PC-9 (cell line): Measurements from ENCODE around the gene NACC2. TPM values are rescaled to one million over a fixed set of nuclear protein-coding genes. Genes with fewer than 3 reads are reported as not detected.

ENCODE experiments used
- BruUV-seq: library from RNA; stranded (reverse); fragments of 400-500 nt; replicated peaks from 2 replicates; lab custom pipeline; 2021; lab: Mats Ljungman, UMichigan
- CTCF ChIA-PET: fragments of 300-600 bp; sonication (Branson Sonifier 250); formaldehyde crosslinking; loops from one replicate; lab custom pipeline; 2022; ENCODE audit warnings: antibody characterized with exemption; lab: Charles Lee
- POLR2A ChIA-PET: fragments of 300-600 bp; sonication (Branson Sonifier 250); formaldehyde crosslinking; loops from one replicate; lab custom pipeline; 2022; ENCODE audit warnings: antibody characterized with exemption; ENCODE audit not compliant: unreplicated experiment; lab: Charles Lee
- DNase-seq, 2 experiments: peaks; one replicate each; pipeline versions ENCODE4 v3.0.0 to v3.0.0-alpha.2; 2015 to 2022; ENCODE audit warnings: mixed read lengths in 1 of 2
- H2AFZ ChIP-seq: fragments of 200-600 bp; sonication (generic); 2 replicates; pipeline ENCODE4 v1.8.1; 2017; ENCODE audit warnings: antibody characterized with exemption
- H3F3A ChIP-seq: fragments of 200-600 bp; sonication (generic); 2 replicates; pipeline ENCODE4 v1.8.1; 2017; ENCODE audit warnings: antibody characterized with exemption, mild to moderate bottlenecking, low read depth; ENCODE audit not compliant: insufficient read depth
- H3K27ac ChIP-seq: fragments of 200-600 bp; sonication (generic); 2 replicates; pipeline ENCODE4 v1.6.1; 2016; ENCODE audit warnings: mixed run types
- H3K27me3 ChIP-seq: fragments of 200-600 bp; sonication (generic); 2 replicates; pipeline ENCODE4 v1.6.1; 2016; ENCODE audit warnings: low read depth, mixed run types; ENCODE audit not compliant: insufficient read depth
- H3K36me3 ChIP-seq: fragments of 200-600 bp; sonication (generic); 2 replicates; pipeline ENCODE4 v1.6.1; 2016; ENCODE audit warnings: low read depth, mixed run types
- H3K4me1 ChIP-seq: fragments of 200-600 bp; sonication (generic); replicated peaks from 2 replicates; pipeline ENCODE4 v1.6.1; 2016; ENCODE audit warnings: mixed run types; ENCODE audit not compliant: insufficient read depth
- H3K4me2 ChIP-seq: fragments of 200-600 bp; sonication (generic); 2 replicates; pipeline ENCODE4 v1.6.1; 2017; ENCODE audit warnings: mixed run types
- H3K4me3 ChIP-seq: fragments of 200-600 bp; sonication (generic); 2 replicates; pipeline ENCODE4 v1.6.1; 2016; ENCODE audit warnings: mixed run types
- H3K79me2 ChIP-seq: fragments of 200-600 bp; sonication (generic); 2 replicates; pipeline ENCODE4 v1.6.1; 2017; ENCODE audit warnings: low read depth, mixed run types
- H3K9me2 ChIP-seq: fragments of 200-600 bp; sonication (generic); 2 replicates; pipeline ENCODE4 v1.8.1; 2017; ENCODE audit warnings: mild to moderate bottlenecking; ENCODE audit not compliant: insufficient read depth
- H3K9me3 ChIP-seq: fragments of 200-600 bp; sonication (generic); 2 replicates; pipeline ENCODE4 v1.8.1; 2016; ENCODE audit warnings: low read depth; ENCODE audit not compliant: insufficient read depth
- H4K20me1 ChIP-seq: fragments of 200-600 bp; sonication (generic); 2 replicates; pipeline ENCODE4 v1.8.1; 2017; ENCODE audit not compliant: insufficient read depth
- CTCF ChIP-seq: fragments of 200-600 bp; sonication (generic); conservative IDR thresholded peaks from 2 replicates; pipeline ENCODE4 v1.6.1; 2017; ENCODE audit warnings: mixed run types, antibody characterized with exemption, mild to moderate bottlenecking, moderate library complexity
- EZH2 ChIP-seq: fragments of 200-600 bp; sonication (generic); IDR thresholded peaks from 2 replicates; pipeline ENCODE4 v1.8.0; 2017; ENCODE audit warnings: antibody characterized with exemption, low read depth
- intact Hi-C: fragments of 100-400 bp; cut with micrococcal nuclease; formaldehyde crosslinking; loops from one replicate; pipeline ENCODE4 v1.10.0; 2022; ENCODE audit not compliant: unreplicated experiment
- total RNA-seq: library from RNA; stranded (reverse); gene quantifications from 2 replicates; pipeline ENCODE4 v1.2.3, GENCODE V29; 2021

NACC2 gene
- total RNA-seq, 1 experiment from 2014 or later: 22.4 TPM

DNA sequence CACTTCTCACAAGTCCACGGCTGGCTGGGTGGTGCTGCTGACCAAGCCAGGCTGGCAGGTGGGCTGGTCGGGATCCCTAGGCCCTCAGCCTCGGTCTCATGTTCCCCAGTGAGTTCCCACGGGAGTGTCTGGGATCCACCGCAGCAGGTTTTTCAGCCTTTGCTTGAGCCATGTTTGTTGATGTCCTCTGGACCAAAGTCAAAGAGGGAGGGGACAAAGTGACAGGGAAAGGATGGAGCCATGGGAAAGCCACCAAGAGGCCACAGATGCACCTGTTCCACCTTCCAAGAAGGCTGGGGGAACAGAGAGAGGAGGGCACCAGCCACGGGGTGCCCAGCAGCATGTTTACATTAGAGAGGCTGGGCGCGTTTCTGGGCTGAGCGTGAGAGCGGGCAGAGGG, 131.2 kb downstream of the NACC2 start:
- Histone ChIP-seq H3K4me1 (no peaks in the 10 kb centered on the region), H3K27ac (no peak overlapping the region), H2AFZ (no peak overlapping the region), H3K79me2 (no peaks in the 10 kb centered on the region), H3K4me3 (no peak overlapping the region), H3K27me3 (no peaks in the 10 kb centered on the region), H3K9me2 (no peaks in the 10 kb centered on the region), H3K9me3 (no peaks in the 10 kb centered on the region), H3F3A (no peaks in the 10 kb centered on the region), H4K20me1 (no peaks in the 10 kb centered on the region), H3K4me2 (no peak overlapping the region), H3K36me3 (no peaks in the 10 kb centered on the region)
- intact Hi-C loops: loop anchor here (10.0 kb wide), 1 partner anchor 321 kb away; no protein-coding TSS in a partner anchor
- TF ChIP-seq CTCF (no peak), EZH2 (no peak)
- ChIA-PET POLR2A (no interaction called here), CTCF (no interaction called here)
- no TSS peak for BruUV-seq
- no peak for DNase-seq

- intact Hi-C loops: loop anchor here (10.0 kb wide), 1 partner anchor 321 kb away; no protein-coding TSS in a partner anchor
- no TSS peak for BruUV-seq
Measured at GRCh38 chr9:135963338-135963737, 131.8 kb downstream of the NACC2 start.

GRCh38 chr9:135962696-135963307, 132.3 kb downstream of the NACC2 start:
- Histone ChIP-seq H3F3A (no peaks in the 10 kb centered on the region), H3K4me2 (no peak overlapping the region), H3K27me3 (no peaks in the 10 kb centered on the region), H3K79me2 (no peaks in the 10 kb centered on the region), H3K27ac (no peak overlapping the region), H2AFZ (no peak overlapping the region), H3K9me3 (no peaks in the 10 kb centered on the region), H3K36me3 (no peaks in the 10 kb centered on the region), H3K9me2 (no peaks in the 10 kb centered on the region), H3K4me3 (no peak overlapping the region), H3K4me1 (no peaks in the 10 kb centered on the region), H4K20me1 (no peaks in the 10 kb centered on the region)
- DNase-seq: no peak
- TF ChIP-seq EZH2 (no peak), CTCF (no peak)
- no TSS peak for BruUV-seq
- ChIA-PET CTCF (no interaction called here), POLR2A (no interaction called here)
- intact Hi-C loops: loop anchor here (10.0 kb wide), 1 partner anchor 322 kb away; no protein-coding TSS in a partner anchor

More at GRCh38 chr9:135963338-135963737, 131.8 kb downstream of the NACC2 start:
- H3K27ac ChIP-seq: no peak overlapping the region
- no peak for DNase-seq
- no peaks in the 10 kb centered on the region for H3F3A ChIP-seq
- no peaks in the 10 kb centered on the region for H3K9me3 ChIP-seq
- no peak overlapping the region for H3K4me3 ChIP-seq
- no peak for TF ChIP-seq CTCF
- no peak for TF ChIP-seq EZH2
- H3K4me2 ChIP-seq: no peak overlapping the region
- ChIA-PET CTCF (no interaction called here), POLR2A (no interaction called here)
- no peaks in the 10 kb centered on the region for H3K9me2 ChIP-seq
- no peak overlapping the region for H2AFZ ChIP-seq
- H4K20me1 ChIP-seq: no peaks in the 10 kb centered on the region
- H3K4me1 ChIP-seq: no peaks in the 10 kb centered on the region
- no peaks in the 10 kb centered on the region for H3K27me3 ChIP-seq
- no peaks in the 10 kb centered on the region for H3K36me3 ChIP-seq
- no peaks in the 10 kb centered on the region for H3K79me2 ChIP-seq
